ENCODE data around the gene CCDC69. TPM values are rescaled to one million over a fixed set of nuclear protein-coding genes. Genes with fewer than 3 reads are reported as not detected.

Gene CCDC69
- total and polyA plus RNA-seq, 10 of the 15 experiments (the other 5 are each of a cell fraction or from before 2014, with no cell fraction given) = 13.5 to 106 (median 70.1) TPM

DNA sequence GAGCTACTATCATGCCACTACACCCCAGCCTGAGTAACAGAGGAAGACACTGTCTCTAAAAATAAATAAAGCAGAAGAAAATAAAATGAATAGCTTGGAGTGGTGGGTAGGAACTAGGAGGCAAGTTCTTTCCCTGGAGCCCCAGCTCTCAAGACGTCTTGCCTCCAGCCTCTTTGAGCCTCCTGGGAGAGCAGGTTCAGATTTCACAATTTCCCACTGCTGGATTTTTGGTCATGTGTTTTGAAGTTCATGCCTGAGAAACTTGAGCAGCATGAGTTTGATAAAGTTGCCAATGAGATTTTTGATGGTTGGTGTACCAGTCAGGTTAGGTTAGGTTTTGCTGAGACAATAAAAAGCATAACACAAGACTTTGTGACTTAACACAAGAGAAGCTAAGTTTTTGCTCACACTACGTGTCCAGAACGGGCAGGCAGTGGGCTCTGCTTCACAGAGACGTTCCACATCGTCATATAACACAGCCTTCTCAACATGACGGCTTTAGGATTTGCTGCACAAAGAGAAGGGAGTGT is 4.1 kb upstream of the CCDC69 start:
- ATAC-seq (no peak), DNase-seq (ENCODE audit: low read depth, low spot score) (no peak), FAIRE-seq (no peak)
- Histone ChIP-seq H3K79me2 (ENCODE audit: control insufficient read depth, insufficient read depth, low read length) (peaks cover 13% of the 10 kb centered on the region), H3K9me3 (replicated peaks; ENCODE audit: control insufficient read depth, insufficient read depth, low read length) (no peaks in the 10 kb centered on the region), H3K36me3 (ENCODE audit: control insufficient read depth in 2 of 2, insufficient read depth in 2 of 2, low read length in 1 of 2) (no peaks in the 10 kb centered on the region), H2AFZ (ENCODE audit: control insufficient read depth, low read depth, low read length) (no peak overlapping the region), H3K4me3 (no peak overlapping the region), H3K27me3 (replicated peaks in 1 of 2; ENCODE audit: control insufficient read depth in 2 of 2, insufficient read depth in 2 of 2, low read length in 1 of 2) (no peaks in the 10 kb centered on the region), H4K20me1 (ENCODE audit: control insufficient read depth, insufficient read depth) (no peaks in the 10 kb centered on the region), H3K4me1 (ENCODE audit: control insufficient read depth, insufficient read depth, low read length) (peaks cover 5% of the 10 kb centered on the region), H3K27ac (ENCODE audit: control insufficient read depth, insufficient read depth) (no peak overlapping the region), H3K4me2 (ENCODE audit: control insufficient read depth, insufficient read depth) (no peak overlapping the region), H3K9ac (ENCODE audit: control insufficient read depth, insufficient read depth, low read length) (no peak overlapping the region)
- ChIA-PET SMC1A (ENCODE audit: uncharacterized antibody, unreplicated experiment) (interaction anchor here (0.9 to 18.6 kb wide), 4 partner anchors 10 to 88 kb away, joined by 3 to 325 read pairs (median 4); partner anchors contain the start of gene GM2A), CTCF (interaction anchor here (1.3 to 3.0 kb wide), 3 partner anchors 9 to 13 kb away, joined by 3 to 18 read pairs (median 7); no protein-coding TSS in a partner anchor), POLR2A (interaction anchor here (0.6 to 2.9 kb wide), 5 partner anchors 10 to 138 kb away, joined by 3 to 11 read pairs (median 4); no protein-coding TSS in a partner anchor), RAD21 (ENCODE audit: unreplicated experiment) (interaction anchor here (1.1 to 1.6 kb wide), 2 partner anchors 10 to 88 kb away, joined by 3 to 4 read pairs; no protein-coding TSS in a partner anchor)
- 44% methylated on average over 6 of the region's 6 CpGs for WGBS (ENCODE audit: insufficient coverage, insufficient replicate concordance, low lambda C conversion rate, missing lambda C conversion rate)
- intact Hi-C loops (cut with micrococcal nuclease; ENCODE audit: unreplicated experiment) (no loop called here), in situ Hi-C loops (cut with MboI) (no loop called here)
- no TSS peak for BruUV-seq (replicated peaks)
- TF ChIP-seq RUNX3 (IDR thresholded peaks at IDR 0.05; ENCODE audit: low read length) = no peak
- TF ChIP-seq IKZF2 (IDR thresholded peaks at IDR 0.05) = no peak
- TF ChIP-seq, protein P1, sequence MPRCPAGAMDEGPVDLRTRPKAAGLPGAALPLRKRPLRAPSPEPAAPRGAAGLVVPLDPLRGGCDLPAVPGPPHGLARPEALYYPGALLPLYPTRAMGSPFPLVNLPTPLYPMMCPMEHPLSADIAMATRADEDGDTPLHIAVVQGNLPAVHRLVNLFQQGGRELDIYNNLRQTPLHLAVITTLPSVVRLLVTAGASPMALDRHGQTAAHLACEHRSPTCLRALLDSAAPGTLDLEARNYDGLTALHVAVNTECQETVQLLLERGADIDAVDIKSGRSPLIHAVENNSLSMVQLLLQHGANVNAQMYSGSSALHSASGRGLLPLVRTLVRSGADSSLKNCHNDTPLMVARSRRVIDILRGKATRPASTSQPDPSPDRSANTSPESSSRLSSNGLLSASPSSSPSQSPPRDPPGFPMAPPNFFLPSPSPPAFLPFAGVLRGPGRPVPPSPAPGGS (IDR thresholded peaks at IDR 0.05; ENCODE audit: borderline replicate concordance, insufficient read depth, low read depth, low read length, poor library complexity, severe bottlenecking) = no peak
- no peak for TF ChIP-seq POLR2AphosphoS5 (IDR thresholded peaks at IDR 0.05; ENCODE audit: low read length)

GRCh38 chr5:151225475-151225874 is 1.6 kb upstream of the CCDC69 start:
- Histone ChIP-seq H3K4me1 (ENCODE audit: control insufficient read depth, insufficient read depth, low read length) (peaks cover 19% of the 10 kb centered on the region), H3K9ac (ENCODE audit: control insufficient read depth, insufficient read depth, low read length) (no peak overlapping the region), H3K4me3 (no peak overlapping the region), H2AFZ (ENCODE audit: control insufficient read depth, low read depth, low read length) (no peak overlapping the region), H3K27me3 (replicated peaks in 1 of 2; ENCODE audit: control insufficient read depth in 2 of 2, insufficient read depth in 2 of 2, low read length in 1 of 2) (no peaks in the 10 kb centered on the region), H3K36me3 (ENCODE audit: control insufficient read depth in 2 of 2, insufficient read depth in 2 of 2, low read length in 1 of 2) (no peaks in the 10 kb centered on the region; a peak in 1 of 4 replicates), H3K79me2 (ENCODE audit: control insufficient read depth, insufficient read depth, low read length) (peaks cover 38% of the 10 kb centered on the region), H3K4me2 (ENCODE audit: control insufficient read depth, insufficient read depth) (no peak overlapping the region), H4K20me1 (ENCODE audit: control insufficient read depth, insufficient read depth) (no peaks in the 10 kb centered on the region), H3K9me3 (replicated peaks; ENCODE audit: control insufficient read depth, insufficient read depth, low read length) (no peaks in the 10 kb centered on the region), H3K27ac (ENCODE audit: control insufficient read depth, insufficient read depth) (no peak overlapping the region)
- no peak for ATAC-seq
- BruUV-seq (replicated peaks) = no TSS peak
- in situ Hi-C loops (cut with MboI) (no loop called here), intact Hi-C loops (cut with micrococcal nuclease; ENCODE audit: unreplicated experiment) (no loop called here)
- RAD21 ChIA-PET (ENCODE audit: unreplicated experiment) = interaction anchor here (3.2 to 7.8 kb wide), 3 partner anchors 9 to 27 kb away, joined by 42 to 117 read pairs (median 95); partner anchors contain the start of gene GM2A
- CTCF ChIA-PET = interaction anchor here (0.7 to 4.5 kb wide), 3 partner anchors 9 to 28 kb away, joined by 4 to 24 read pairs (median 6); partner anchors contain the start of gene GM2A
- DNase-seq (ENCODE audit: low read depth, low spot score) = no peak
- SMC1A ChIA-PET (ENCODE audit: uncharacterized antibody, unreplicated experiment) = interaction anchor here (0.9 to 18.6 kb wide), 4 partner anchors 13 to 77 kb away, joined by 3 to 325 read pairs (median 115); partner anchors contain the start of gene GM2A
- POLR2A ChIA-PET = interaction anchor here (5.3 to 17.1 kb wide), 3 partner anchors 12 to 28 kb away, joined by 90 to 290 read pairs (median 141); partner anchors contain the start of gene GM2A
- no peak for FAIRE-seq
- WGBS (ENCODE audit: insufficient coverage, insufficient replicate concordance, low lambda C conversion rate, missing lambda C conversion rate) = 95% methylated on average over 5 of the region's 5 CpGs
- no peak for TF ChIP-seq POLR2AphosphoS5 (IDR thresholded peaks at IDR 0.05; ENCODE audit: low read length)
- TF ChIP-seq SUZ12 (IDR thresholded peaks at IDR 0.05; ENCODE audit: unreplicated experiment) = no peak
- TF ChIP-seq BHLHE40 (IDR thresholded peaks at IDR 0.05; ENCODE audit: borderline replicate concordance in 1 of 2, low read depth in 2 of 2, low read length in 1 of 2) = no peak
- no peak for TF ChIP-seq RELB (IDR thresholded peaks at IDR 0.05; ENCODE audit: low read depth)
- TF ChIP-seq SMARCA5 (IDR thresholded peaks at IDR 0.05) = no peak
- TF ChIP-seq, protein P2, sequence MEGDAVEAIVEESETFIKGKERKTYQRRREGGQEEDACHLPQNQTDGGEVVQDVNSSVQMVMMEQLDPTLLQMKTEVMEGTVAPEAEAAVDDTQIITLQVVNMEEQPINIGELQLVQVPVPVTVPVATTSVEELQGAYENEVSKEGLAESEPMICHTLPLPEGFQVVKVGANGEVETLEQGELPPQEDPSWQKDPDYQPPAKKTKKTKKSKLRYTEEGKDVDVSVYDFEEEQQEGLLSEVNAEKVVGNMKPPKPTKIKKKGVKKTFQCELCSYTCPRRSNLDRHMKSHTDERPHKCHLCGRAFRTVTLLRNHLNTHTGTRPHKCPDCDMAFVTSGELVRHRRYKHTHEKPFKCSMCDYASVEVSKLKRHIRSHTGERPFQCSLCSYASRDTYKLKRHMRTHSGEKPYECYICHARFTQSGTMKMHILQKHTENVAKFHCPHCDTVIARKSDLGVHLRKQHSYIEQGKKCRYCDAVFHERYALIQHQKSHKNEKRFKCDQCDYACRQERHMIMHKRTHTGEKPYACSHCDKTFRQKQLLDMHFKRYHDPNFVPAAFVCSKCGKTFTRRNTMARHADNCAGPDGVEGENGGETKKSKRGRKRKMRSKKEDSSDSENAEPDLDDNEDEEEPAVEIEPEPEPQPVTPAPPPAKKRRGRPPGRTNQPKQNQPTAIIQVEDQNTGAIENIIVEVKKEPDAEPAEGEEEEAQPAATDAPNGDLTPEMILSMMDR (IDR thresholded peaks at IDR 0.05 in 2 of 3, conservative IDR thresholded peaks at IDR 0.05 in 1 of 3; ENCODE audit: control insufficient read depth in 2 of 3, extremely low read depth in 1 of 3, insufficient read depth in 1 of 3, low read depth in 3 of 3, low read length in 3 of 3) = no peak

Measured in GM12878 (cell line).